ENCODE measurements around the gene HSBP1. TPM values are rescaled to one million over a fixed set of nuclear protein-coding genes. Genes with fewer than 3 reads are reported as not detected.
A peak's percentile ranks its signal among the peaks of the same experiment; 100 is the strongest.

HSBP1 gene
- 111 and 184 TPM in 2 replicates for total RNA-seq
- polyA plus RNA-seq, result 135 and 169 TPM in 2 replicates
- polyA plus RNA-seq (2012), result 219 and 277 TPM in 2 replicates
- 27.7 and 38.8 TPM in 2 replicates for polyA minus RNA-seq (ENCODE audit: low replicate concordance)

DNA sequence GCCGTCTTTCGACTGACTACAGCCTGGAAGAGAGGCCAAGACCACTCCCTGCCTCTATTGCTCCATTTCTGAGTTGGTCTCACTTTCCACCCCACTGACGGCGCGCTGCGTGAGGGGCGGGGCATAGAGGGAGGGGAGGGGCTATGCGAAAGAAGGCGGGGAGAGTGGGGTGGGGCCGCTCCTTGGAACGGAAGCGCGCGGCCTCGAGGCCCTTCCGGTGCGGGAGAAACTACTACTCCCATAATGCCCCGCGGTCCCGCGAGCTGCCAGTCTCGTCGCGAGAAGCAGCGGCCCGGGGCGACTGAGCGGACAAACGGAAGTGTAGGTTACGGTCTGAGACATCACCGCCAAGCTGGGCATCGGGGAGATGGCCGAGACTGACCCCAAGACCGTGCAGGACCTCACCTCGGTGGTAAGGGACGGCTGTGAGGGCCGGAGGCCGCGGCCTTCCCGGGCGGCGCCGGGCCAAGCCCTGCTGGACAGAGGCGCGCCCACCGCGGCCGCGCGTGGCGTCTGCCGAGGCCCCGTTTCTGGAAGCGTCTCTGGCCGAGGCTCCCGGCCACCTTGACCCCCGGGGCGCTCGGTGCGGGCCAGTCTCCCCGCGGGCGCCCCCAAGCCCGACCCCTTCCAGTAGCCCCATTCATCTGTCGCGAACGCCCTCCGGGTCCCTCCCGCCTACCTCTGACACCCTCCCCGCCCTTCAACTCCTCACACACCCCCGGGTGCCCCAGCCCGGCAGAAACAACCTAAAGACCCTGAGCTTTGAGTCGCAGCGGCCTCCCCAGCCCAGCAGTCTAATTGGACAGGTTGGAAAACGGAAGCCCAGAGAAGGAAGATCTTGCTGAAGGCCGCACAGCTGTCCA, at the start of gene HSBP1:
HSBP1 (plus strand) TSS at position 269 of the 863 bp plus-strand sequence; CDS start at position 368, 99 bp downstream.
- Histone ChIP-seq H3K9me3 (ENCODE audit: control insufficient read depth, insufficient read depth, low read depth, low read length) (no peaks in the 10 kb centered on the region), H3K79me2 (ENCODE audit: control insufficient read depth, insufficient read depth, low read length) (peaks cover 26% of the 10 kb centered on the region), H3K27me3 (ENCODE audit: control insufficient read depth, insufficient read depth, low read length) (no peaks in the 10 kb centered on the region), H3K4me3 (replicated peaks in 1 of 4; ENCODE audit: control extremely low read depth in 1 of 4, insufficient read depth in 1 of 4, low read depth in 3 of 4, low read length in 4 of 4) (peak within 1 kb of the TSS; percentile 83 to 95 (median 90)), H3K36me3 (ENCODE audit: control insufficient read depth, insufficient read depth, low read length) (peaks cover 2% of the 10 kb centered on the region), H2AFZ (ENCODE audit: low read length) (peak within 1 kb of the TSS; percentile 93), H4K20me1 (ENCODE audit: control insufficient read depth, extremely low read depth, insufficient read depth, low read length) (no peaks in the 10 kb centered on the region), H3K4me2 (ENCODE audit: extremely low read depth, insufficient read depth, low read length) (peak within 1 kb of the TSS; percentile 97), H3K27ac (ENCODE audit: insufficient read depth, low read length) (peak within 1 kb of the TSS; percentile 84), H3K9ac (ENCODE audit: insufficient read depth, low read length) (peak within 1 kb of the TSS; percentile 91), H3K4me1 (ENCODE audit: control insufficient read depth, extremely low read depth, insufficient read depth, low read length) (no peaks in the 10 kb centered on the region)
- peak; percentile 87 to 90 for DNase-seq (ENCODE audit: low read depth in 2 of 2)
- no peak for TF ChIP-seq EZH2 (IDR thresholded peaks at IDR 0.05; ENCODE audit: low read length, missing control alignments)
- TF ChIP-seq, protein P1, sequence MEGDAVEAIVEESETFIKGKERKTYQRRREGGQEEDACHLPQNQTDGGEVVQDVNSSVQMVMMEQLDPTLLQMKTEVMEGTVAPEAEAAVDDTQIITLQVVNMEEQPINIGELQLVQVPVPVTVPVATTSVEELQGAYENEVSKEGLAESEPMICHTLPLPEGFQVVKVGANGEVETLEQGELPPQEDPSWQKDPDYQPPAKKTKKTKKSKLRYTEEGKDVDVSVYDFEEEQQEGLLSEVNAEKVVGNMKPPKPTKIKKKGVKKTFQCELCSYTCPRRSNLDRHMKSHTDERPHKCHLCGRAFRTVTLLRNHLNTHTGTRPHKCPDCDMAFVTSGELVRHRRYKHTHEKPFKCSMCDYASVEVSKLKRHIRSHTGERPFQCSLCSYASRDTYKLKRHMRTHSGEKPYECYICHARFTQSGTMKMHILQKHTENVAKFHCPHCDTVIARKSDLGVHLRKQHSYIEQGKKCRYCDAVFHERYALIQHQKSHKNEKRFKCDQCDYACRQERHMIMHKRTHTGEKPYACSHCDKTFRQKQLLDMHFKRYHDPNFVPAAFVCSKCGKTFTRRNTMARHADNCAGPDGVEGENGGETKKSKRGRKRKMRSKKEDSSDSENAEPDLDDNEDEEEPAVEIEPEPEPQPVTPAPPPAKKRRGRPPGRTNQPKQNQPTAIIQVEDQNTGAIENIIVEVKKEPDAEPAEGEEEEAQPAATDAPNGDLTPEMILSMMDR (conservative IDR thresholded peaks at IDR 0.05 in 1 of 2, IDR thresholded peaks at IDR 0.05 in 1 of 2; ENCODE audit: low read depth in 1 of 2, low read length in 2 of 2), result no peak

DNA sequence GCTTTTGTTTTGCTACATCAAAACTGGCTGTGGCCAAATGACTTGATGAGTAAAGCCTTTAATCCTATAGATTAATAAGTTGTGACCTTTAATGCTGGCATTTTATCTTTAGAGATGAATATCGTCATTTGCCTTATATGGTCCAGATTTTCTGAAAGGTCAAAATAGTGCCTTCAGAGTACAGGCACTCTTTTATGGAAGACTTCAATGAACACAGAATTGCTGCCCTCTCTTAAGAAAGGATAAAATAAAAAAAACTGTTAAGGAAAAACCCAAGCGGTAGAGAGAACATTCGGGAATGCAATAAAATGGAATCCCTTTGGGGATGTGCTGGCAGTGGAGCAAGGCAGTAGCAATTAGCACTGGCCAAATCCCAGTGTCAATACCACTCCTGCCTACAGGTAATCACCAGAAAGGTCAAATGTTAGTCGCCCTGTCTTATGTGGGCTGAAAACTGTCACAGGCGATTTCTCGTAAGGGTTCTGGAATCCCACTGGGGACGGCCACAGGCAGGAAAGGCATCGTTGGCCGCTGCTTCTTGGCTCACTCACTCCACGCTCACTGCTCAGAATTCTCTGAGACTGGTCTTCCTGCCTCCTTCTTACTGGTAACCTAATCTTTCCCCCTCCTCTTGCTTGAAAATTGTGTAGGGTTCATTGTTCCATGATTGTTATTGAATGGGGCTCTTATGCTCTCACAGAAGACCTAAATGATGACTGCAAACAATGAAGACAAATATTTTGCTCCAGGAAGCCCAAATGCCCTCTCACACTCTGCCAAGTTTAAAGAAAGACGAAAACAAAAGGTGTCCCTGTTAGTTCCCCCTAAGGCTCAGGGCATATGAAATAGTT, 45.4 kb upstream of the HSBP1 start:
- Histone ChIP-seq H3K27me3 (ENCODE audit: control insufficient read depth, insufficient read depth, low read length) (no peaks in the 10 kb centered on the region), H4K20me1 (ENCODE audit: control insufficient read depth, extremely low read depth, insufficient read depth, low read length) (no peaks in the 10 kb centered on the region), H3K79me2 (ENCODE audit: control insufficient read depth, insufficient read depth, low read length) (no peaks in the 10 kb centered on the region), H3K4me3 (replicated peaks in 1 of 4; ENCODE audit: control extremely low read depth in 1 of 4, insufficient read depth in 1 of 4, low read depth in 3 of 4, low read length in 4 of 4) (no peak overlapping the region), H3K27ac (ENCODE audit: insufficient read depth, low read length) (no peak overlapping the region), H3K9me3 (ENCODE audit: control insufficient read depth, insufficient read depth, low read depth, low read length) (no peaks in the 10 kb centered on the region), H3K4me2 (ENCODE audit: extremely low read depth, insufficient read depth, low read length) (no peak overlapping the region), H3K36me3 (ENCODE audit: control insufficient read depth, insufficient read depth, low read length) (no peaks in the 10 kb centered on the region), H3K4me1 (ENCODE audit: control insufficient read depth, extremely low read depth, insufficient read depth, low read length) (no peaks in the 10 kb centered on the region), H3K9ac (ENCODE audit: insufficient read depth, low read length) (no peak overlapping the region), H2AFZ (ENCODE audit: low read length) (no peak overlapping the region)
- TF ChIP-seq EZH2 (IDR thresholded peaks at IDR 0.05; ENCODE audit: low read length, missing control alignments), result no peak
- TF ChIP-seq, protein P1 (conservative IDR thresholded peaks at IDR 0.05 in 1 of 2, IDR thresholded peaks at IDR 0.05 in 1 of 2; ENCODE audit: low read depth in 1 of 2, low read length in 2 of 2), result no peak
- DNase-seq (ENCODE audit: low read depth in 2 of 2), result no peak

DNA sequence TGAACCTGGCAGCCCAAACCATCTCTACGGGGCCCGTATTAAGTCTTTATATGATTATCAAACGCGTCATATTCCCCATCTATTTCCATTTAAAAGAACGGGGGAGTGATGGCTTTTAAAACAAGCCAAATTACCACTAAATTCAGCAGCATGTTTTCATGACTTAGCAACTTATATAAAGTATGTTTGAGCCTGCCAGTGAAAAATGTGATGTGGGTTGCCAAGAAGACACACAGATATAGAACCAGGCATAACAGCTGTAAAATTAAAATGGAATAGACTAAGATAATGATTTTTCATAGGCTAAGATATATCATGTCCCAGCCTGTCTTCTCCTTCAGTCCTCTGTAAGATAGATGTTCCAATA, 44.8 kb upstream of the HSBP1 start:
- H3K4me3 ChIP-seq (replicated peaks in 1 of 4; ENCODE audit: control extremely low read depth in 1 of 4, insufficient read depth in 1 of 4, low read depth in 3 of 4, low read length in 4 of 4), result no peak overlapping the region
- no peaks in the 10 kb centered on the region for H3K4me1 ChIP-seq (ENCODE audit: control insufficient read depth, extremely low read depth, insufficient read depth, low read length)
- no peaks in the 10 kb centered on the region for H3K9me3 ChIP-seq (ENCODE audit: control insufficient read depth, insufficient read depth, low read depth, low read length)
- H3K27ac ChIP-seq (ENCODE audit: insufficient read depth, low read length), result no peak overlapping the region
- no peak overlapping the region for H3K4me2 ChIP-seq (ENCODE audit: extremely low read depth, insufficient read depth, low read length)
- H3K27me3 ChIP-seq (ENCODE audit: control insufficient read depth, insufficient read depth, low read length), result no peaks in the 10 kb centered on the region
- no peak for DNase-seq (ENCODE audit: low read depth in 2 of 2)
- H2AFZ ChIP-seq (ENCODE audit: low read length), result no peak overlapping the region
- no peak for TF ChIP-seq EZH2 (IDR thresholded peaks at IDR 0.05; ENCODE audit: low read length, missing control alignments)
- TF ChIP-seq, protein P1 (conservative IDR thresholded peaks at IDR 0.05 in 1 of 2, IDR thresholded peaks at IDR 0.05 in 1 of 2; ENCODE audit: low read depth in 1 of 2, low read length in 2 of 2), result no peak
- H4K20me1 ChIP-seq (ENCODE audit: control insufficient read depth, extremely low read depth, insufficient read depth, low read length), result no peaks in the 10 kb centered on the region
- H3K36me3 ChIP-seq (ENCODE audit: control insufficient read depth, insufficient read depth, low read length), result no peaks in the 10 kb centered on the region
- no peaks in the 10 kb centered on the region for H3K79me2 ChIP-seq (ENCODE audit: control insufficient read depth, insufficient read depth, low read length)
- H3K9ac ChIP-seq (ENCODE audit: insufficient read depth, low read length), result no peak overlapping the region

Measured in fibroblast of lung (primary cell).